ENCODE results near the gene RAB35. TPM values are rescaled to one million over a fixed set of nuclear protein-coding genes. Genes with fewer than 3 reads are reported as not detected.

Gene RAB35
- total and polyA plus RNA-seq, 9 of the 15 experiments (the other 6 are each of a cell fraction or from before 2014, with no cell fraction given): 0.65 to 76.3 (median 38.9) TPM

- TF ChIP-seq RBBP5 (IDR thresholded peaks at IDR 0.05; ENCODE audit: borderline replicate concordance, insufficient read depth, low read length, poor library complexity, severe bottlenecking) (peak; percentile 87), RB1 (IDR thresholded peaks at IDR 0.05; ENCODE audit: low read depth) (peak; percentile 86), CC2D1A (IDR thresholded peaks at IDR 0.05) (no peak)
Observed at GRCh38 chr12:120116792-120117651, 469 bp upstream of the RAB35 start (continued).

GRCh38 chr12:120115692-120116440, 687 bp downstream of the RAB35 start:
- peak overlapping the region; percentile 69 for H3K27ac ChIP-seq (ENCODE audit: extremely low read depth, low read depth, low read length)
- no peaks in the 10 kb centered on the region for H3K27me3 ChIP-seq (ENCODE audit: control insufficient read depth in 2 of 2, insufficient read depth in 2 of 2, low read length in 2 of 2)
- H4K20me1 ChIP-seq (replicated peaks; ENCODE audit: control insufficient read depth, insufficient read depth, low read length): peaks cover 10% of the 10 kb centered on the region; the same call in 1 of the 2 replicates
- peaks cover 17 to 37% of the 10 kb centered on the region in 2 experiments; a peak in 4 of 5 replicates for H3K4me1 ChIP-seq (replicated peaks in 1 of 2; ENCODE audit: control insufficient read depth in 2 of 2, insufficient read depth in 2 of 2, low read length in 2 of 2)
- intact Hi-C loops (cut with micrococcal nuclease) (loop anchor here (10.0 kb wide), 1 partner anchor 179 kb away; the partner anchor contains the start of genes RNU4-1 and RNU4-2), in situ Hi-C loops (cut with MboI) (no loop called here)
- DNase-seq (ENCODE audit: extremely low read depth in 1 of 4, low spot score in 3 of 4) (peak in 1 of 4 experiments; percentile 76), ATAC-seq (peak; percentile 38), FAIRE-seq (no peak)
- peaks cover 36% of the 10 kb centered on the region for H3K36me3 ChIP-seq (ENCODE audit: control insufficient read depth, insufficient read depth, low read length)
- no peaks in the 10 kb centered on the region for H3K9me3 ChIP-seq (replicated peaks; ENCODE audit: control insufficient read depth, insufficient read depth, low read depth, low read length)
- peak overlapping the region; percentile 5 for H2AFZ ChIP-seq (ENCODE audit: low read depth, low read length)
- 2% methylated on average over 19 of the region's 31 CpGs for WGBS (ENCODE audit: insufficient coverage, low coverage, missing lambda C conversion rate)
- H3K4me2 ChIP-seq (ENCODE audit: insufficient read depth, low read length): peak overlapping the region; percentile 97
- no TSS peak for BruUV-seq (replicated peaks)
- ChIA-PET CTCF (ENCODE audit: low intra/inter-chr PET ratio) (no interaction called here), POLR2A (interaction anchor here (1.0 to 6.8 kb wide), 7 partner anchors 8 to 176 kb away, joined by 3 to 54 read pairs (median 6); partner anchors contain the start of genes RNU4-2 and RPLP0)
- H3K9me1 ChIP-seq (ENCODE audit: control insufficient read depth, insufficient read depth, low read length): peaks cover 6% of the 10 kb centered on the region
- H3K9ac ChIP-seq (ENCODE audit: insufficient read depth in 1 of 2, low read depth in 2 of 2, low read length in 2 of 2): peak overlapping the region; percentile 77 to 96
- peak overlapping the region; percentile 75 for H3K4me3 ChIP-seq
- peaks cover 77% of the 10 kb centered on the region for H3K79me2 ChIP-seq (ENCODE audit: control insufficient read depth, insufficient read depth, low read length)
- TF ChIP-seq POLR3G (IDR thresholded peaks at IDR 0.05; ENCODE audit: extremely low read depth, insufficient read length, insufficient replicate concordance) (no peak), ZNF717 (CRISPR knock-in tag; IDR thresholded peaks at IDR 0.05) (no peak), CBX1 (IDR thresholded peaks at IDR 0.05; ENCODE audit: low read depth) (0 out of 2 replicates have a peak, but pooled peaks have one; percentile 22), MXI1 (IDR thresholded peaks at IDR 0.05; ENCODE audit: low read depth, low read length) (0 out of 2 replicates have a peak, but pooled peaks have one; percentile 21), TEAD4 (IDR thresholded peaks at IDR 0.05; ENCODE audit: low read length) (0 out of 2 replicates have a peak, but pooled peaks have one; percentile 25), TEAD4 (CRISPR knock-in tag; IDR thresholded peaks at IDR 0.05; ENCODE audit: borderline replicate concordance) (no peak), MAX (CRISPR knock-in tag; IDR thresholded peaks at IDR 0.05) (peak; percentile 67), USF2 (CRISPR knock-in tag; IDR thresholded peaks at IDR 0.05) (peak; percentile 61), USF1 (CRISPR knock-in tag; IDR thresholded peaks at IDR 0.05) (peak; percentile 78), ESRRA (IDR thresholded peaks at IDR 0.05; ENCODE audit: borderline replicate concordance, low read depth) (peak; percentile 99), ZBTB49 (CRISPR knock-in tag; IDR thresholded peaks at IDR 0.05; ENCODE audit: borderline replicate concordance) (no peak)
